PC-9 (cell line): ENCODE data around the gene DNM3. TPM values are rescaled to one million over a fixed set of nuclear protein-coding genes. Genes with fewer than 3 reads are reported as not detected.
"Not testable (repeated sequence)": the region's sequence is repeated elsewhere in the genome, so short reads cannot be mapped to it uniquely, and the experiment has no call there.

Experiments
- BruUV-seq: library from RNA; stranded (reverse); fragments of 400-500 nt; replicated peaks from 2 replicates; lab custom pipeline; 2021; lab: Mats Ljungman, UMichigan
- CTCF ChIA-PET: fragments of 300-600 bp; sonication (Branson Sonifier 250); formaldehyde crosslinking; loops from one replicate; lab custom pipeline; 2022; ENCODE audit warnings: antibody characterized with exemption; lab: Charles Lee
- POLR2A ChIA-PET: fragments of 300-600 bp; sonication (Branson Sonifier 250); formaldehyde crosslinking; loops from one replicate; lab custom pipeline; 2022; ENCODE audit warnings: antibody characterized with exemption; ENCODE audit not compliant: unreplicated experiment; lab: Charles Lee
- DNase-seq, 2 experiments: peaks; one replicate each; pipeline versions ENCODE4 v3.0.0 to v3.0.0-alpha.2; 2015 to 2022; ENCODE audit warnings: mixed read lengths in 1 of 2
- H2AFZ ChIP-seq: fragments of 200-600 bp; sonication (generic); 2 replicates; pipeline ENCODE4 v1.8.1; 2017; ENCODE audit warnings: antibody characterized with exemption
- H3F3A ChIP-seq: fragments of 200-600 bp; sonication (generic); 2 replicates; pipeline ENCODE4 v1.8.1; 2017; ENCODE audit warnings: antibody characterized with exemption, mild to moderate bottlenecking, low read depth; ENCODE audit not compliant: insufficient read depth
- H3K27ac ChIP-seq: fragments of 200-600 bp; sonication (generic); 2 replicates; pipeline ENCODE4 v1.6.1; 2016; ENCODE audit warnings: mixed run types
- H3K27me3 ChIP-seq: fragments of 200-600 bp; sonication (generic); 2 replicates; pipeline ENCODE4 v1.6.1; 2016; ENCODE audit warnings: low read depth, mixed run types; ENCODE audit not compliant: insufficient read depth
- H3K36me3 ChIP-seq: fragments of 200-600 bp; sonication (generic); 2 replicates; pipeline ENCODE4 v1.6.1; 2016; ENCODE audit warnings: low read depth, mixed run types
- H3K4me1 ChIP-seq: fragments of 200-600 bp; sonication (generic); replicated peaks from 2 replicates; pipeline ENCODE4 v1.6.1; 2016; ENCODE audit warnings: mixed run types; ENCODE audit not compliant: insufficient read depth
- H3K4me2 ChIP-seq: fragments of 200-600 bp; sonication (generic); 2 replicates; pipeline ENCODE4 v1.6.1; 2017; ENCODE audit warnings: mixed run types
- H3K4me3 ChIP-seq: fragments of 200-600 bp; sonication (generic); 2 replicates; pipeline ENCODE4 v1.6.1; 2016; ENCODE audit warnings: mixed run types
- H3K79me2 ChIP-seq: fragments of 200-600 bp; sonication (generic); 2 replicates; pipeline ENCODE4 v1.6.1; 2017; ENCODE audit warnings: low read depth, mixed run types
- H3K9me2 ChIP-seq: fragments of 200-600 bp; sonication (generic); 2 replicates; pipeline ENCODE4 v1.8.1; 2017; ENCODE audit warnings: mild to moderate bottlenecking; ENCODE audit not compliant: insufficient read depth
- H3K9me3 ChIP-seq: fragments of 200-600 bp; sonication (generic); 2 replicates; pipeline ENCODE4 v1.8.1; 2016; ENCODE audit warnings: low read depth; ENCODE audit not compliant: insufficient read depth
- H4K20me1 ChIP-seq: fragments of 200-600 bp; sonication (generic); 2 replicates; pipeline ENCODE4 v1.8.1; 2017; ENCODE audit not compliant: insufficient read depth
- EZH2 ChIP-seq: fragments of 200-600 bp; sonication (generic); IDR thresholded peaks from 2 replicates; pipeline ENCODE4 v1.8.0; 2017; ENCODE audit warnings: antibody characterized with exemption, low read depth
- intact Hi-C: fragments of 100-400 bp; cut with micrococcal nuclease; formaldehyde crosslinking; loops from one replicate; pipeline ENCODE4 v1.10.0; 2022; ENCODE audit not compliant: unreplicated experiment
- total RNA-seq: library from RNA; stranded (reverse); gene quantifications from 2 replicates; pipeline ENCODE4 v1.2.3, GENCODE V29; 2021
- TF ChIP-seq, protein P1 (sequence below): fragments of 200-600 bp; sonication (generic); conservative IDR thresholded peaks from 2 replicates; pipeline ENCODE4 v1.6.1; 2017; ENCODE audit warnings: mixed run types, antibody characterized with exemption, mild to moderate bottlenecking, moderate library complexity

Gene DNM3
- total RNA-seq, 1 experiment from 2014 or later, result 1.7 TPM

DNA sequence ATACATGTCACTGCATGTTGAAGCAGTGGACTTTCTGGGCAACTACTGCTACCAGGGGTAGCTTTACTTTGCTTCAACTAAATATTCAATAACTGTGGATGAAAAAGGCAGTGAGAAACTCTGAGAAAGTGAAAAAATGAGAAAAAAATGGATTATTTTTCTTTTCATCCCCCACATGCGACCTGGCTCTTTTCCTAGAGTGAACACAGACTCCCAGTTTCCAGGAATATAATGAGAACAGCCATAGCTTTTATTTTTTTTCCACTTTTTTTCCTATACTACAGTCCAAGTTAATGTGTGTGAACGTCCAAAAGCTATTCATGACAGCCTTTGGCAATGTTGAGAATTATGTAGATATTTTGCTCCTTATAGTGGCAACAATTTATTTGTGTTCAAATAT is 230.4 kb downstream of the DNM3 start:
- DNase-seq, result no peak
- H4K20me1 ChIP-seq, result no peaks in the 10 kb centered on the region
- H3F3A ChIP-seq, result no peaks in the 10 kb centered on the region
- ChIA-PET POLR2A (no interaction called here), CTCF (no interaction called here)
- intact Hi-C loops, result no loop called here
- no peak overlapping the region for H3K4me2 ChIP-seq
- H3K79me2 ChIP-seq, result no peaks in the 10 kb centered on the region
- BruUV-seq, result no TSS peak
- no peaks in the 10 kb centered on the region for H3K4me1 ChIP-seq
- H3K9me3 ChIP-seq, result no peaks in the 10 kb centered on the region
- H3K27me3 ChIP-seq, result no peaks in the 10 kb centered on the region
- no peaks in the 10 kb centered on the region for H3K36me3 ChIP-seq
- no peak for TF ChIP-seq EZH2
- TF ChIP-seq, protein P1, sequence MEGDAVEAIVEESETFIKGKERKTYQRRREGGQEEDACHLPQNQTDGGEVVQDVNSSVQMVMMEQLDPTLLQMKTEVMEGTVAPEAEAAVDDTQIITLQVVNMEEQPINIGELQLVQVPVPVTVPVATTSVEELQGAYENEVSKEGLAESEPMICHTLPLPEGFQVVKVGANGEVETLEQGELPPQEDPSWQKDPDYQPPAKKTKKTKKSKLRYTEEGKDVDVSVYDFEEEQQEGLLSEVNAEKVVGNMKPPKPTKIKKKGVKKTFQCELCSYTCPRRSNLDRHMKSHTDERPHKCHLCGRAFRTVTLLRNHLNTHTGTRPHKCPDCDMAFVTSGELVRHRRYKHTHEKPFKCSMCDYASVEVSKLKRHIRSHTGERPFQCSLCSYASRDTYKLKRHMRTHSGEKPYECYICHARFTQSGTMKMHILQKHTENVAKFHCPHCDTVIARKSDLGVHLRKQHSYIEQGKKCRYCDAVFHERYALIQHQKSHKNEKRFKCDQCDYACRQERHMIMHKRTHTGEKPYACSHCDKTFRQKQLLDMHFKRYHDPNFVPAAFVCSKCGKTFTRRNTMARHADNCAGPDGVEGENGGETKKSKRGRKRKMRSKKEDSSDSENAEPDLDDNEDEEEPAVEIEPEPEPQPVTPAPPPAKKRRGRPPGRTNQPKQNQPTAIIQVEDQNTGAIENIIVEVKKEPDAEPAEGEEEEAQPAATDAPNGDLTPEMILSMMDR, result no peak
- H3K27ac ChIP-seq, result no peak overlapping the region
- H3K4me3 ChIP-seq, result no peak overlapping the region
- H3K9me2 ChIP-seq, result no peaks in the 10 kb centered on the region
- H2AFZ ChIP-seq, result no peak overlapping the region

DNA sequence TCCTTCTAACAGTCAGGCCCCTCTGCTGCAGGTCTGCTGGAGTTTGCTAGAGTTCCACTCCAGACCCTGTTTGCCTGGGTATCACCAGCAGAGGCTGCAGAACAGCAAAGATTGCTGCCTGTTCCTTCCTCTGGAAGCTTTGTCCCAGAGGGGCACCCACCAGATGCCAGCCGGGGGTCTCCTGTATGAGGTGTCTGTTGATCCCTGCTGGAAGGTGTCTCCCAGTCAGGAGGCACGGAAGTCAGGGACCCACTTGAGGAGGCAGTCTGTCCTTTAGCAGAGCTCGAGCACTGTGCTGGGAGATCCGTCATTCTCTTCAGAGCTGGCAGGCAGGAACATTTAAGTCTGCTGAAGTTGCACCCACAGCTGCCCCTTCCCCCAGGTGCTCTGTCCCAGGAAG is 238.6 kb downstream of the DNM3 start:
- intact Hi-C loops, result not testable (repeated sequence)

DNA sequence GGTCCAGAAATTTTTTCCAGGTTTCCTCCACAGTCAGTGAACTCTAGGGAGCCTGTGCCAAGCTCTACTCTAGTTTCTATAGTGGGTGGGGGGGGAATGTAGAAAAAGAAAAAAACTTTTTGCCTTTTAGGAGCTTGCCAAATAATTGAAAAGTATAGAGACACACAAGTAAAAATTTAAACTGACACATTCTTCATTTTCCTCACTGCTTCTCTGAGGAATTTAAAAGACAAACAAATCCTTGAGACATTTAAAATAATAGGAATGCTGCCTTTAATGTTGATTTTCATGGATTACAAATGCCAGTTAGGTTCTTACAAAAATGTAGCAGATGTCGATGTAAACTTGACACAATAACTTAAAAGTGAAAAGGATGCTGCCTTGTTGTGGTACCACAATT is 241.9 kb downstream of the DNM3 start:
- Histone ChIP-seq H3K27me3 (no peaks in the 10 kb centered on the region), H4K20me1 (no peaks in the 10 kb centered on the region), H3K36me3 (no peaks in the 10 kb centered on the region), H3K27ac (no peak overlapping the region), H3K4me1 (no peaks in the 10 kb centered on the region), H3K9me2 (no peaks in the 10 kb centered on the region), H3K4me2 (no peak overlapping the region), H2AFZ (no peak overlapping the region), H3K9me3 (no peaks in the 10 kb centered on the region), H3K4me3 (no peak overlapping the region), H3F3A (no peaks in the 10 kb centered on the region), H3K79me2 (no peaks in the 10 kb centered on the region)
- DNase-seq, result no peak
- intact Hi-C loops, result no loop called here
- no peak for TF ChIP-seq EZH2
- TF ChIP-seq, protein P1, result no peak
- ChIA-PET POLR2A (no interaction called here), CTCF (no interaction called here)
- BruUV-seq, result no TSS peak

More for the DNA sequence above, 238.6 kb downstream of the DNM3 start:
- DNase-seq, H3F3A ChIP-seq, H3K27me3 ChIP-seq, H3K4me3 ChIP-seq, H3K36me3 ChIP-seq, POLR2A ChIA-PET, H3K9me3 ChIP-seq, BruUV-seq, H3K79me2 ChIP-seq, H3K4me2 ChIP-seq, H4K20me1 ChIP-seq, H3K9me2 ChIP-seq, H3K27ac ChIP-seq, H2AFZ ChIP-seq, CTCF ChIA-PET, H3K4me1 ChIP-seq: not testable (repeated sequence)

DNA sequence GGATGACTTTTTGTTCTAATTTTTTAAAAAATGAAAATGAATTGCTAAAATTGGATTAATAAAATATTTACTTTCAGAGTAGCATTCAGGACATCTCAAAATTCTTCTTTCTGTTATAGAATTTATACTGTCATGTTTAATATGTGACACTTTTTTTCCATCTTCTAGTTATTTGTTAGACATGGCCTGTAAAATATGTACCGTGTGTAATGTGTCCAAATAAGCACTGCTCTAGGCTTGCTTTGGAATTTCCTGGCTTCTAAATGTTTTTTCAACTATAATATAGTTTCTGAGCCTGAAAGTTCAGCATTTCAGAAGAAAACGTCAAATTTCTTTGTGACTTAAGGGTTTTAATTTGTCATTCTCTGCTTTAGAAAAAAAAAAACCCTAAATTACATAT is 243.6 kb downstream of the DNM3 start:
- no peaks in the 10 kb centered on the region for H3F3A ChIP-seq
- DNase-seq, result no peak
- H3K4me2 ChIP-seq, result no peak overlapping the region
- ChIA-PET CTCF (no interaction called here), POLR2A (no interaction called here)
- H2AFZ ChIP-seq, result no peak overlapping the region
- intact Hi-C loops, result no loop called here
- H4K20me1 ChIP-seq, result no peaks in the 10 kb centered on the region
- no peaks in the 10 kb centered on the region for H3K4me1 ChIP-seq
- no peak overlapping the region for H3K4me3 ChIP-seq
- H3K27me3 ChIP-seq, result no peaks in the 10 kb centered on the region
- no peak overlapping the region for H3K27ac ChIP-seq
- H3K79me2 ChIP-seq, result no peaks in the 10 kb centered on the region
- no peaks in the 10 kb centered on the region for H3K9me2 ChIP-seq
- no peaks in the 10 kb centered on the region for H3K9me3 ChIP-seq
- no peaks in the 10 kb centered on the region for H3K36me3 ChIP-seq
- TF ChIP-seq, protein P1, result no peak
- TF ChIP-seq EZH2, result no peak
- BruUV-seq, result no TSS peak
